ENCODE data around the gene RAD17.

DNA sequence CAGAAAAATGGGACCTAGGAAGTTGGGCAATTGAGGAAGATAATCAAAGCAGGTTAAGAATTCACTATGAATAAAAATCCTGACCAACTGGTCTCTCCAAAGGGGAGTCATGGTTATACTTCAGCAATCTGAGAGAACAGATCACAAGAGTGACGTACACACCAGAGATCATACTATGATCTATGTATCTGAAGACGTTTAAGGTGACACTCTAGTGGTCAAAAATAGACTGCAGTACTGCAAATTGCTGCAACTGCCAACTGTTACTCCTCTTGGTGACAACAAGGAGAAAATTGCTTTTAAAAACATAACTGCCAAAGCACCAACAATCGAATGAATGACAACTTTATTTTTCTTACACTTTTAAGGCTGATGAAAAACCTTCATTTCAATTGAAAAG lies 5.2 kb upstream of the RAD17 start:
- TF ChIP-seq EP300 (IDR thresholded peaks at IDR 0.05; ENCODE audit: borderline replicate concordance) (no peak), NFIC (IDR thresholded peaks at IDR 0.05) (no peak), RAD21 (IDR thresholded peaks at IDR 0.05; ENCODE audit: low read depth) (no peak), EGR1 (IDR thresholded peaks at IDR 0.05) (no peak), FOXM1 (IDR thresholded peaks at IDR 0.05; ENCODE audit: borderline replicate concordance, low read depth) (no peak), TCF12 (IDR thresholded peaks at IDR 0.05; ENCODE audit: low read depth) (no peak), TAF1 (IDR thresholded peaks at IDR 0.05; ENCODE audit: low read depth) (no peak), CREB1 (IDR thresholded peaks at IDR 0.05; ENCODE audit: low read depth) (no peak), TEAD4 (IDR thresholded peaks at IDR 0.05) (no peak)
- TF ChIP-seq, protein P1, sequence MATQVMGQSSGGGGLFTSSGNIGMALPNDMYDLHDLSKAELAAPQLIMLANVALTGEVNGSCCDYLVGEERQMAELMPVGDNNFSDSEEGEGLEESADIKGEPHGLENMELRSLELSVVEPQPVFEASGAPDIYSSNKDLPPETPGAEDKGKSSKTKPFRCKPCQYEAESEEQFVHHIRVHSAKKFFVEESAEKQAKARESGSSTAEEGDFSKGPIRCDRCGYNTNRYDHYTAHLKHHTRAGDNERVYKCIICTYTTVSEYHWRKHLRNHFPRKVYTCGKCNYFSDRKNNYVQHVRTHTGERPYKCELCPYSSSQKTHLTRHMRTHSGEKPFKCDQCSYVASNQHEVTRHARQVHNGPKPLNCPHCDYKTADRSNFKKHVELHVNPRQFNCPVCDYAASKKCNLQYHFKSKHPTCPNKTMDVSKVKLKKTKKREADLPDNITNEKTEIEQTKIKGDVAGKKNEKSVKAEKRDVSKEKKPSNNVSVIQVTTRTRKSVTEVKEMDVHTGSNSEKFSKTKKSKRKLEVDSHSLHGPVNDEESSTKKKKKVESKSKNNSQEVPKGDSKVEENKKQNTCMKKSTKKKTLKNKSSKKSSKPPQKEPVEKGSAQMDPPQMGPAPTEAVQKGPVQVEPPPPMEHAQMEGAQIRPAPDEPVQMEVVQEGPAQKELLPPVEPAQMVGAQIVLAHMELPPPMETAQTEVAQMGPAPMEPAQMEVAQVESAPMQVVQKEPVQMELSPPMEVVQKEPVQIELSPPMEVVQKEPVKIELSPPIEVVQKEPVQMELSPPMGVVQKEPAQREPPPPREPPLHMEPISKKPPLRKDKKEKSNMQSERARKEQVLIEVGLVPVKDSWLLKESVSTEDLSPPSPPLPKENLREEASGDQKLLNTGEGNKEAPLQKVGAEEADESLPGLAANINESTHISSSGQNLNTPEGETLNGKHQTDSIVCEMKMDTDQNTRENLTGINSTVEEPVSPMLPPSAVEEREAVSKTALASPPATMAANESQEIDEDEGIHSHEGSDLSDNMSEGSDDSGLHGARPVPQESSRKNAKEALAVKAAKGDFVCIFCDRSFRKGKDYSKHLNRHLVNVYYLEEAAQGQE (IDR thresholded peaks at IDR 0.05; ENCODE audit: low read depth), result no peak
- TF ChIP-seq, protein P2, sequence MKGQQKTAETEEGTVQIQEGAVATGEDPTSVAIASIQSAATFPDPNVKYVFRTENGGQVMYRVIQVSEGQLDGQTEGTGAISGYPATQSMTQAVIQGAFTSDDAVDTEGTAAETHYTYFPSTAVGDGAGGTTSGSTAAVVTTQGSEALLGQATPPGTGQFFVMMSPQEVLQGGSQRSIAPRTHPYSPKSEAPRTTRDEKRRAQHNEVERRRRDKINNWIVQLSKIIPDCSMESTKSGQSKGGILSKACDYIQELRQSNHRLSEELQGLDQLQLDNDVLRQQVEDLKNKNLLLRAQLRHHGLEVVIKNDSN (IDR thresholded peaks at IDR 0.05), result no peak

All from Ishikawa (cell line).